HFFc6 (cell line): ENCODE data around the gene MECR. TPM values are rescaled to one million over a fixed set of nuclear protein-coding genes. Genes with fewer than 3 reads are reported as not detected.
A peak's percentile ranks its signal among the peaks of the same experiment; 100 is the strongest.

Source experiments
- DNase-seq: peaks from one replicate; pipeline ENCODE4 v3.0.0-alpha.2; 2018
- H3K27ac Mint-ChIP-seq: 2 replicates; pipeline ENCODE4 v1.8.0; 2020; ENCODE audit warnings: mild to moderate bottlenecking, mixed read lengths
- H3K27me3 Mint-ChIP-seq: 2 replicates; pipeline ENCODE4 v1.8.0; 2021; ENCODE audit warnings: mild to moderate bottlenecking, moderate library complexity, mixed read lengths; ENCODE audit not compliant: insufficient read depth
- H3K36me3 Mint-ChIP-seq: 2 replicates; pipeline ENCODE4 v1.8.0; 2021; ENCODE audit warnings: low read depth, mixed read lengths
- H3K4me1 Mint-ChIP-seq: 2 replicates; pipeline ENCODE4 v1.8.0; 2020; ENCODE audit warnings: low read depth, mixed read lengths
- H3K4me3 Mint-ChIP-seq: 2 replicates; pipeline ENCODE4 v1.8.0; 2020; ENCODE audit warnings: mild to moderate bottlenecking, moderate library complexity, mixed read lengths
- H3K9me3 Mint-ChIP-seq: 2 replicates; pipeline ENCODE4 v1.8.0; 2020; ENCODE audit warnings: mild to moderate bottlenecking, mixed read lengths
- total RNA-seq, 6 experiments: library from RNA; stranded (reverse); fragmentation: NEBNext Ultra II Directional; extraction: Animal tissue kit (Norgen Biotek cat#: 25700); gene quantifications; 2 replicates in 1 of 6; 3 replicates in 5 of 6; pipeline ENCODE4 v1.2.3, GENCODE V29; 2021
- TF ChIP-seq, protein P1 (sequence below): fragments of 200-600 bp; sonication (generic); IDR thresholded peaks from 2 replicates; pipeline ENCODE4 v1.5.0; 2021; ENCODE audit warnings: antibody characterized with exemption, mild to moderate bottlenecking

Gene MECR
- total RNA-seq, 6 experiments from 2014 or later: 20.5 to 27.1 (median 21.9) TPM

DNA sequence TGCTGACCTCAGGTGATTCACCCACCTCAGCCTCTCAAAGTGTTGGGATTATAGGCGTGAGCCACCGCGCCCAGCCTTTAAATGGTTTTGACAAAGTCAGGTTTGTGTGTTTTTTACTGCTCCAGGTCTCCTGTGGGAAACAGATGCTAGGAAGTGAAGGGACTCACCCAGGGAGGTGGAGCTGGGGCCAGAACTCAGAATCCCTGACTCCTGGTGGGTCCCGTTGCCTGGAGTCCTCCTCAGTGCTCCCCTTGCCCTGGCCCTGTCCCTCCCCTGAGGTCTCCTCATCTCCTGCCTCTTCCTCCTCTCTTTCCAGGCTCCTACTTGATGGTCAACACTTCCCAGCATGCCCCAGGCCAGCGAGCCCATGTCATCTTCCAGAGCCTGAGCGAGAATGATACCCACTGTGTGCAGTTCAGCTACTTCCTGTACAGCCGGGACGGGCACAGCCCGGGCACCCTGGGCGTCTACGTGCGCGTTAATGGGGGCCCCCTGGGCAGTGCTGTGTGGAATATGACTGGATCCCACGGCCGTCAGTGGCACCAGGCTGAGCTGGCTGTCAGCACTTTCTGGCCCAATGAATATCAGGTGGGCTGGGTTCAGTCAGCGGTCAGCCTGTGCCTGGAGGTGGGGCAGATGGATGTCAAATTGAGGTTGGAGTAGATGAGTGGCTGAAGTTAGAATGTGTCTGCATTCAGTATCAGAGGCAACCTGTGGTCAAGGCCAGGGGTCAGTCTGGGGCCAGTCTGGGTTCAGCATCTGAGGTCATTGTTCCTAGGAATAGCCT, 27.6 kb upstream of the MECR start:
- Mint-ChIP-seq H3K36me3 (no peaks in the 10 kb centered on the region), H3K27me3 (no peaks in the 10 kb centered on the region; the same call in none of the 2 replicates), H3K4me3 (no peak overlapping the region), H3K4me1 (no peaks in the 10 kb centered on the region; the same call in 1 of the 2 replicates), H3K27ac (no peak overlapping the region), H3K9me3 (no peaks in the 10 kb centered on the region)
- DNase-seq: no peak
- TF ChIP-seq, protein P1, sequence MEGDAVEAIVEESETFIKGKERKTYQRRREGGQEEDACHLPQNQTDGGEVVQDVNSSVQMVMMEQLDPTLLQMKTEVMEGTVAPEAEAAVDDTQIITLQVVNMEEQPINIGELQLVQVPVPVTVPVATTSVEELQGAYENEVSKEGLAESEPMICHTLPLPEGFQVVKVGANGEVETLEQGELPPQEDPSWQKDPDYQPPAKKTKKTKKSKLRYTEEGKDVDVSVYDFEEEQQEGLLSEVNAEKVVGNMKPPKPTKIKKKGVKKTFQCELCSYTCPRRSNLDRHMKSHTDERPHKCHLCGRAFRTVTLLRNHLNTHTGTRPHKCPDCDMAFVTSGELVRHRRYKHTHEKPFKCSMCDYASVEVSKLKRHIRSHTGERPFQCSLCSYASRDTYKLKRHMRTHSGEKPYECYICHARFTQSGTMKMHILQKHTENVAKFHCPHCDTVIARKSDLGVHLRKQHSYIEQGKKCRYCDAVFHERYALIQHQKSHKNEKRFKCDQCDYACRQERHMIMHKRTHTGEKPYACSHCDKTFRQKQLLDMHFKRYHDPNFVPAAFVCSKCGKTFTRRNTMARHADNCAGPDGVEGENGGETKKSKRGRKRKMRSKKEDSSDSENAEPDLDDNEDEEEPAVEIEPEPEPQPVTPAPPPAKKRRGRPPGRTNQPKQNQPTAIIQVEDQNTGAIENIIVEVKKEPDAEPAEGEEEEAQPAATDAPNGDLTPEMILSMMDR: no peak

DNA sequence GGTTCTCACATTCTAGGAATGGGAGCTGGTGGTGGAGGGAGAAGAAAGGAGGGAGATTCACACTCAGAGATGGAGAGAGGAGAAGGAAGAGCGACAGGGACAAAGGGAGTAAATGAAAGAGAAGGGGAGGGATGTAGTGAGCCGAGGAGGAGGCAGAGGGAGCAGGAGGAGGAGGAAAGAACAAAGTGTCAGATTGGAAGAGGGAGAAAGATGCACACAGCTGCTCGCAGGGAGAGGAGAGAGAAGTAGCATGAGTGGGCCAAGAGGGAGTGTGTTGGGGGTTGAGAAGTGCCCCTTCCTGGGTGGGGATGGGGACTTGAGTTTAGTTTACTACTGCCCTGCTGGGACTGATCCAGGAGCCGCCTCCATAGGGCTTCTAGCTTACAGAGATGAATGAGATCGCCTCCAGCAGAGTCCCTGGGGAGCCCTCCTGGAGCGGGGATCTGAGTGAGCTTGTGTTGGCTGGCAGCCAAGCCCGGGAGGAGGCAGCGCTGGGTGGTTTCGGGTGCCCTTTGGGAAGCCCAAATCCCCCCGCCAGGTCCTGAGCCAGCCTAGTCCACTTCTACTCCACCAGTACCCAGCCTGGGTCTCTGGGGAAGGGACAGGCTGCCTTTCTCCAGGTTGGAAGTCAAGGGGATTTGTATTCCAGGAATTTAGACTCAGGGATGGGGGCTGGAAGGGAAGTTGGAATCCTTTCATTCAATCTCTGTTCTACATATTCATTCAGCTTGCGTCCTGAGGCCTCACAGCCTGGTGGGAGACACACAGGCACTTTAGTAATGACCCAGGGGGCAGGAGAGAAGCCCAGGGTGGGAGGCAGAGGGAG, 26.5 kb upstream of the MECR start:
- Mint-ChIP-seq H3K27me3 (no peaks in the 10 kb centered on the region; the same call in none of the 2 replicates), H3K36me3 (no peaks in the 10 kb centered on the region), H3K27ac (no peak overlapping the region), H3K4me1 (no peaks in the 10 kb centered on the region; the same call in 1 of the 2 replicates), H3K4me3 (no peak overlapping the region), H3K9me3 (no peaks in the 10 kb centered on the region)
- TF ChIP-seq, protein P1: no peak
- no peak for DNase-seq

DNA sequence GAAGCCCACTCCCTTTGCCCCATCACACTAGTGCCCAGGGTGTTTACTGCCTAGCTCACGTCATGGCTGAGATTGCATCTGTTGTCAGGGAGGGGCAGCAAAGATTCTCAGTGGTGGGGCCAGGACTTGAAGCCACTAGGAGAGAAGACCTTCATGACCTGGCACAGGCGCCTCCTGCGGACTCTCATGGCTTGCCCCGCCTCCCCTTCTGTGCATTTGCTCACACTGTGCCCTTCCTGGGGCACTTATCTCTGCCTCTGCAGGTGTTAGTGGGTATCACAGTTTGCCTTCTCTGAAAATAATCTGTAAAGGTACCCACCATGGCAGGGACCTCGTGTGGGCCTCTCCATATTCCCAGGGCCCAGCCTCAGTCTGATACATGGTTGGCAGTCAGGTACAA, 25.7 kb upstream of the MECR start:
- TF ChIP-seq, protein P1: peak; percentile 21
- Mint-ChIP-seq H3K27me3 (no peaks in the 10 kb centered on the region; the same call in none of the 2 replicates), H3K4me3 (no peak overlapping the region), H3K9me3 (no peaks in the 10 kb centered on the region), H3K4me1 (no peaks in the 10 kb centered on the region; the same call in 1 of the 2 replicates), H3K27ac (no peak overlapping the region), H3K36me3 (no peaks in the 10 kb centered on the region)
- DNase-seq: no peak

DNA sequence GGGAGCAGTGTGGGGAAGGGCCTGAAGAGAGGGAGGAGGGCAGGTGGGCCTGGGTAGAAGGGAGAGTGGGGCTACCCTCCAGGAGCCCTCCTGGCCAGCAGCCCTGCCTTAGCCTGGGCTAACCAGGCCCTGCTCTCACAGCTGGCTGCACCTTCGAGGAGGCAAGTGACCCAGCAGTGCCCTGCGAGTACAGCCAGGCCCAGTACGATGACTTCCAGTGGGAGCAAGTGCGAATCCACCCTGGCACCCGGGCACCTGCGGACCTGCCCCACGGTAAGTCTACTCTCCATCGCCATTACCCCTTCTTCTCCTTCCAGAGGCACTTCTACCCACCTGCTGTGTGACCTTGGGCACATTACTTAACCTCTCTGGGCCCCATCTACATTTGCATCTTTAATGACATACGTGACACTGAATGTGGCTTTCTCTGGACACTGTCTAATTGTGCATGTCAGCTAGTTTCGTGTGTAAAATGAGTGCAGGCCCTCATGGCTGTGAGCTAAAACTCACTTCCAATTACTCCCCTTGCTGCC, 24.5 kb upstream of the MECR start:
- Mint-ChIP-seq H3K9me3 (no peaks in the 10 kb centered on the region), H3K27me3 (no peaks in the 10 kb centered on the region; the same call in none of the 2 replicates), H3K4me1 (peaks cover under 1% of the 10 kb centered on the region; the same call in 1 of the 2 replicates), H3K36me3 (no peaks in the 10 kb centered on the region), H3K27ac (no peak overlapping the region), H3K4me3 (no peak overlapping the region)
- TF ChIP-seq, protein P1: no peak
- no peak for DNase-seq

DNA sequence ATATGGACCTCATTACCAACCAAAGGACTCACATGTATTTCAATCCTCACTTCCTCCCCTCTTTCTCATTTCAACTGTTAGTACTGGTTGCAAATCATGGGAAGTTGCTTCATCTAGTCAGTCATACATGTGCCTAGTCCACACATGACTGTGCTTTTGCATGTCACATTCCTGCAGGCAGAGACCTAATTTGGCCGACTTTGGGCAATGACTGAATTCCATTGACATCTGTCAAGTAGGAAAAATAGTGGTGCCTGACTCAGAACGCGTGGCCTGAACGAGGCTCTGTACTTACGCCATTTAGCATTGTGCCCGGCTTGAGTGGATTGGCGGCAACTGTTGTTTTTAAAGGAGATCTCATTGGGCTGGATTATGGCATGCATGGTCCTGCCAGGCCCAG, 23.6 kb upstream of the MECR start:
- no peak for DNase-seq
- TF ChIP-seq, protein P1: no peak
- Mint-ChIP-seq H3K36me3 (no peaks in the 10 kb centered on the region), H3K4me1 (peaks cover 8% of the 10 kb centered on the region; the same call in 1 of the 2 replicates), H3K4me3 (no peak overlapping the region), H3K27me3 (peaks cover 3% of the 10 kb centered on the region), H3K9me3 (no peaks in the 10 kb centered on the region), H3K27ac (no peak overlapping the region)
